Testis (tissue), 2 donors: ENCODE results near the gene ZNF862.
"Not testable (repeated sequence)": the region's sequence is repeated elsewhere in the genome, so short reads cannot be mapped to it uniquely, and the experiment has no call there.

ENCODE experiments used
- POLR2A ChIP-seq: fragments of 450-650 bp; IDR thresholded peaks from one replicate; pipeline ENCODE4 v1.6.1; 2017; ENCODE audit warnings: antibody characterized with exemption, mild to moderate bottlenecking, moderate library complexity
- TF ChIP-seq, protein P1 (sequence below), 3 experiments: fragments of 450-650 bp in 2 of 3; fragments of 200-600 bp in 1 of 3; sonication (generic) in 1 of 3; IDR thresholded peaks; one replicate each; pipeline ENCODE4 v1.5.1; 2016 to 2019; ENCODE audit warnings: antibody characterized with exemption in 3 of 3, mild to moderate bottlenecking in 2 of 3, moderate library complexity in 1 of 3

DNA sequence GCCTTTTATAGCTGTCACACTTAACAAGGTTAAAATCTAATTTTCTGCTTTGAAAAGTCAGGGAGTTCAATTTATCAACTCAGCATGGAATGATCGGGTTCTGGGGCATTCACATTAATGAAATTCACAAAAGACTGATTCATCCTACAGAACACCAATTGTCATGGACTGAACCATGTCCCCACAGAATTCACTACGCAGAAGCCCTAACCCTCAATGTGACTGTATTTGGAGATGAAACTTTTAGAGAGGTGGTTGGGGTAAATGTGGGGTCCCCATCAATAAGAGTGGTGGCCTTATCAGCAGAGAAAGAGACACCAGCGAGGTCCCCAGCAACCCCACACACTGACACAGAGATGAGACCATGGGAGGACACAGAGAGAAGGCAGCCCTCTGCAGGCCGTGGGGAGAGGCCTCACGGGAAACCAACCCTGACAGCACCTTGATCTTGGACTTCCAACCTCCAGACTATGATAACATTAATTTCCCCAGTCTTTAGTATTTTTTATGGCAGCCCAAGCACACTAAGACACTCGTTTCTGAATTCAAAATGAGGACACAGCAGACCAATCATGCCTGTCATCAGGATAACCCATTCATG is 69.7 kb downstream of the ZNF862 start:
- TF ChIP-seq, protein P1, sequence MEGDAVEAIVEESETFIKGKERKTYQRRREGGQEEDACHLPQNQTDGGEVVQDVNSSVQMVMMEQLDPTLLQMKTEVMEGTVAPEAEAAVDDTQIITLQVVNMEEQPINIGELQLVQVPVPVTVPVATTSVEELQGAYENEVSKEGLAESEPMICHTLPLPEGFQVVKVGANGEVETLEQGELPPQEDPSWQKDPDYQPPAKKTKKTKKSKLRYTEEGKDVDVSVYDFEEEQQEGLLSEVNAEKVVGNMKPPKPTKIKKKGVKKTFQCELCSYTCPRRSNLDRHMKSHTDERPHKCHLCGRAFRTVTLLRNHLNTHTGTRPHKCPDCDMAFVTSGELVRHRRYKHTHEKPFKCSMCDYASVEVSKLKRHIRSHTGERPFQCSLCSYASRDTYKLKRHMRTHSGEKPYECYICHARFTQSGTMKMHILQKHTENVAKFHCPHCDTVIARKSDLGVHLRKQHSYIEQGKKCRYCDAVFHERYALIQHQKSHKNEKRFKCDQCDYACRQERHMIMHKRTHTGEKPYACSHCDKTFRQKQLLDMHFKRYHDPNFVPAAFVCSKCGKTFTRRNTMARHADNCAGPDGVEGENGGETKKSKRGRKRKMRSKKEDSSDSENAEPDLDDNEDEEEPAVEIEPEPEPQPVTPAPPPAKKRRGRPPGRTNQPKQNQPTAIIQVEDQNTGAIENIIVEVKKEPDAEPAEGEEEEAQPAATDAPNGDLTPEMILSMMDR (IDR thresholded peaks at IDR 0.05), result not testable (repeated sequence)
- not testable (repeated sequence) for TF ChIP-seq POLR2A
